ENCODE data around the gene CXCR5.
A peak's percentile ranks its signal among the peaks of the same experiment; 100 is the strongest.
"Not testable (repeated sequence)": the region's sequence is repeated elsewhere in the genome, so short reads cannot be mapped to it uniquely, and the experiment has no call there.

CXCR5 gene

GRCh38 chr11:118883368-118884071 lies at the start of gene CXCR5:
Gene CXCR5 (plus strand): TSS chr11:118883892. CDS start chr11:118883942, 50 bp downstream.
- peak; percentile 79 to 88 (median 81) for DNase-seq

DNA sequence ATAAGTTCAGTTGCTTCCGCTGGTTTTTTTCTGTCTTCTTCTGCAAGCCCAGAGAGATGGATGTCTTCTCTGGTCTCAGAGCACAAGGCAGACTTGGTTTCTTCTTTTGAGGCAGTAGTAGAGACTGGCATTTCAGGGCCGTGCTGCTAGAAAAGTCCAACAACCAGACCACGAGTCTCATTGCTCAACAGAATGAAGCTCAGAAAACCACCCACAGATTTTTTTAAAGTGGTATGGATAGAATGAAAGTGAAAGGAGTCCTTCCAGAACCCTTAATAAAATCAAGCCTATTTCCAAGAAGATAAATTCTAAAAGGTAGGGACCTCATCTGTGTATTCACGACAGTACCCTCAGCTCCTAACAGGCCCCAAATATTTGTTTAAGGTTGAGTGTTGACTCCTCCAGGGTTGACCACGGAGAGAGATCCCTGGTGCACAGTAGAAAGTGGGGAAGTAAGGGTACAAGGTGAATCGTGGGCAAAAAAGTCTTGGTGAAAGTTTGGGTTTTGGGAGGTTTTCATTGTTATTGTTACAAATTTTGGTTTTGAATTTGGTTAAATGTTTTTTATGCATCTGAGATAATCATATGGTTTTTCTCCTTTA lies 49.2 kb upstream of the CXCR5 start:
- DNase-seq: peak; percentile 80 to 91 (median 89)

- DNase-seq: peak in 2 of 3 donors; percentile 24 to 27
These were observed 45.8 kb upstream of the CXCR5 start for GRCh38 chr11:118837868-118838267.

- DNase-seq: peak; percentile 74 to 87 (median 83)
These were observed 44.7 kb upstream of the CXCR5 start for GRCh38 chr11:118838905-118839553.

DNA sequence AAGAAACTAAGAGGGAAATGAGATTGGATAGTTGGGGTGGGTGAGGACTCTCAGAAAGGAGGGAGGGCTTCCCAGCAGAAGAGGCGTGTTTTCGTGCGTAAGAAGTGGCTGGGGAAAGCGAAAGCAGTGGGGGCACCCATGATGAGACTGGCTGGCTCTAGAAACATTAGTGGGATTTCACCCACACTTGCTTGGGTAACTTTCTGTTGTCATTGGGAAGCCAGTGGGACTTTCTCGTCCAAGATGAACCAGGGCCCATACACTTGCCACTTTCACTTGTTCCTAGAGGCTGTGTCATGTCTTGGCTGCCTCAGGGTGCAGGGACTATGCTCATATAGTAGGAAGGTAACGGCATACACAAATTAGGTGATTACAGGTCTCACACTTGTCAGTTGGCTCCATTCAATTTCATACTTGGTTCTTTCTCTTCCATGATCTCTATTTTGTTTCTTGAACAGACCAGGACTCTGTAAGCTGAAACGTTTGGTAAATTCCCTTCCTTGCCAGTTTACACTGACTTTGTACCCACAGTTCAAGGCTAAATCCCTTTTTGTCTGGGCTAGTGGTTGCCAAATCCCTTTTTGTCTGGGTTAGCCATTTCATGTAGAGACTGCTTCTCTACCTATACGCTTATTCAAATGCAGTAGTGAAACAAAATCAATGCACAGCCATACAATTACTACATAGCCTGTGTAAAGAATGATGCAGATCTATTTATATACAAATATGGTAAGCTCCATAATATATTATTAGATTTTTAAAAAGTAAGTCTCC lies 42.0 kb upstream of the CXCR5 start:
- DNase-seq: peak; percentile 70 to 92 (median 83)

GRCh38 chr11:118842369-118842768 lies 41.3 kb upstream of the CXCR5 start:
- no peak for DNase-seq

- not testable (repeated sequence) for DNase-seq
These were observed 40.8 kb upstream of the CXCR5 start for GRCh38 chr11:118842843-118843242.

DNA sequence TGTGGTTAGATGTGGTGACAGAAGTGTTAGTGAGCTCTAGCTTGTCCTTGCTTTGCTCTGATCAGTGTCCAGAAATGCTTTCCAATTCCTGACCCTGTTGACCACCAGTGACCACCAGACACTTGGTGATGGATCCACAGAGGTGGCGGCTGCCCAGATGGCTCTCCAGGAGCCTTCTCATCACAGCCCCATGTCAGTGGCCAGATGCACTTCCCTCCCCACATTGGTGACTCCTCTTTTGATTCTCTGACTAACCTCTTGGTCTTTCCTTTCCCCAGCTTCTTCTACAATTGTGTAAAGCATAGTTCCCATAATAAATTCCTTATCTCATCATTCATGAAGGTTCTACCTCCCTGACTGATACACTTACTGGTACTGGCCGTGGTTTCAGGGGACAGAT lies 40.1 kb upstream of the CXCR5 start:
- DNase-seq: peak; percentile 40 to 69 (median 53)

DNA sequence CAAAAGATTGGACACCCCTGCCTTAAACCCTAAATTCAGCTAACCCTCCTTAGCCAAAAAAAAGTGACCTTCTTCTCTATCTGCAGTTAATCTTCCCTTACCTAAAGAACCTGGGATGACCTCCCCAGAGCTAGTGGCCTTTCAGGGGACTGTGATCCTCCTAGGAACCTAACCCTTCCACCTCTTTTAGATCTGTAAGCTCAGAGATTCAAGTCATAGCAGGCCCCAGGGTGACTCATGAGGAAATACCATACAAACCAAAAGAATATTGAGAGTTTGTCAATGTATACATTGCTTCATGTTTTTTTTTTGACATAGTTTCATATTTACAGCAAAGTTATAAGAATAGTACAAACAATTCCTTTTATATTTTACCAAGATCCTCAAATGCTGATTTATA lies 38.3 kb upstream of the CXCR5 start:
- DNase-seq: peak; percentile 67 to 80 (median 76)

DNA sequence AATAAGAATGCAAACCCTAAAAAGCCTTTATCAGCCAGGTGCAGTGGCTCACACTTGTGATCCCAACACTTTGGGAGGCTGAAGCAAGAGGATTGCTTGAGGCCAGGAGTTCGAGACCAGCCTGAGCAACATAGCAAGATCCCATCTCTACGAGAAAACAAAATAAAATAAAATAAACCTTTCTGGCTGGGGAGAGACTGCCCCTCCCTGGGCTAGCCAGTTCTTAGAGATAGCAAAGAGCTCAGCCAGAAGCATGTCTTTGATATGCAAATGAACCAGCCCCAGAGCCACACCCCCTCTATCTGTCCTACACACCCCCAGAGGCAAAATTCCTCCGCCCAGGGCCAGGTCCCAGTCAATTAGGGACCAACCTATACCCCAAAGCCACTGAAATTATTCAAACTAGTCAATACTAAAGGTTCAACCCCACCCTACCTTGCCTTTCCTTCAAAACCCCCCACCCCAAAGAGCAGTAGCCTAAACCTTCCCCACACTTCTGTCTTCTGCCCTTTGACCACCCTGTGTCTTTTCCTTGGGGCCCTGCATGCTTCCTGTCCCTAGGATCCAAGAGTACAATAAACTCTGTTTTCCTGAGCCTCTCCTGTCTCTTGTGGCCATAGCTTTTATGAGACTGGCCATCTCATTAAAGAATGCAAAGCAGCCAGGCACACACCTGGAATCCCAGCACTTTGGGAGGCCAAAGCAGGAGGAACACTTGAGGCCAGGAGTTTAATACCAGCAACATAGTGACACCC lies 37.3 kb upstream of the CXCR5 start:
- DNase-seq: no peak

DNA sequence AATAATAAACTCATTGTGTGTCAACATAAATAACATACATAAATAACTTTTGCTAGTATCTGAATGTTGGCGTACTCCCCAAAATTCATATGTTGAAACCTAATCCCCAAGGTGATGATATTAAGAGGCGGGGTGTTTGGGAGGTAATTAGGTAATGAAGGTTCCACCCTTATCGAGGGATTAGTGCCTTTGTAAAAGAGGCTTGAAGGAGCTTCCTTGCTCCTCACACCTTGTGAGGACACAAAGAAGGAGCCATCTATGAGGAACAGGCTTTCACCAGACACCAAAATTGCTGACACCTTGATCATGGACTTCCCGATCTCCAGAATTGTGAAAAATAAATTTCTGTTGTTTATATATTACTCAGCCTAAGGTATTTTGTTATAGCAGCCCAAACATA lies 33.9 kb upstream of the CXCR5 start:
- no peak for DNase-seq

DNA sequence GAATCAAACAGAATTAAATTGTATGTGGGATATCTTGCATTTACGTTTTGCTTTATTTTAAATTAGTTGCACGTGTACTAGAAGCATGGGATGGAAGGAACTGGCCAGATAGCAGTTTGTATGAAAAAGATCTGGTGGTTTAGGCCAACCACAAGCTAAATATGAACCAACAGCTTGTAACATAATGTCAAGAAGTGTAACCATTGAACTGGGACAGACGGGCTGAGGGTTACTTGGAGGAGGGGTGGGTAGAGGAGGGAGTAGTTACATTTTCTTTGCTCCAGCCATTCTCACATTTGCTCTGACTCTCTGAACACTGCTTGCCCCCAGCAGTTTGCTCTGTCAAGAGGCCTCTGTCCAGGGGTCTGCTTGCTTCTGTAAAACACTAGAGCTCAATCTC lies 31.7 kb upstream of the CXCR5 start:
- DNase-seq: no peak

GRCh38 chr11:118853678-118854077 lies 30.0 kb upstream of the CXCR5 start:
- DNase-seq: no peak

GRCh38 chr11:118856314-118856713 lies 27.4 kb upstream of the CXCR5 start:
- DNase-seq: peak; percentile 52 to 71 (median 71)

- DNase-seq: no peak
These were observed 26.3 kb upstream of the CXCR5 start for GRCh38 chr11:118857385-118857784.

GRCh38 chr11:118859973-118860372 lies 23.7 kb upstream of the CXCR5 start:
- peak in 1 of 3 donors; percentile 44 for DNase-seq

- DNase-seq: peak in 1 of 3 donors; percentile 9
These were observed 15.0 kb upstream of the CXCR5 start for GRCh38 chr11:118868659-118869058.

DNA sequence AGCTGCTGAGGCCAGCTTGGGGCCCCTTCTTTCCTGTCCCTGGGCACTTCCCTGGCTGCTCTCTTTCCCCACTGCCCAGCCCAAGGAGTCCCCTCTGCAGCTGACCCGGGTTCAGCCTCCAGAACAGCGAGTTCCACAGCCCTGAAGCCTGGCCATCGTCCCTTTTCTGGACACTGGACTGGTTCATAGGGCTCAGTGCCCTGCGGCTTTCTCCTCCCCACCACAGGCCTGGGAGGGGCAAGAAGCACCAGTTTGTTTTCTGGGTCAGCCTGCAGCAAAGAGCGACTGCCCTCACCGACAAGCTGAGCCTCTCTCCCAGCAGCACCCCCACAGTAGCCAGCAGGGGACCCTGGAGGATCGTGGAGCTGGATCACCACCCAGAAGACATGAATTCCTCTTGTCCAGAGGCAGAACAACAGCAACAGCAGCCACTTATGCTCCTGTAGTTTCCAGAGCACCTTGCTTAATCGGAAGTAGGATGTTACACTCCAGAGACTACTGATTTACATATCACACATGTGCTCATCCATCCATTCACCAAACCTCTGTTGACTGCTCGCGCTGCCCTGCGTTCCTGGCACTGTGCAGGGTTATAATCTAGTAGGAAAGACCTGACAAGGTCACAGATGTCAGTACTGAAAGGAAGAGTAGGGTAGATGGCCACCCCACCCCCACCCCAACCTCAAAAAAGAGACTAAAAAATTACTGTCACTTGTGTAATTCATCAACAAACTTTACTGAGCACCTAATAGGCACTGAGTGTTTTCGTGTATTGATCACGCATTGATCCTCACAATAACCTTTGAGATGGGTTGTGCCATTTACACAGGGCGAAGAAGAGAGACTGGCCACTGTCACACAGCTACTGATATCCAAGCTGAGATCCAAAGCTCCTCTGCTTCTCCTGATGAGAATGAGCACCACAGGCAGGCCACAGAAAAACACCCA lies 13.0 kb upstream of the CXCR5 start:
- peak; percentile 37 to 49 (median 49) for DNase-seq

- no peak for DNase-seq
These were observed 11.3 kb upstream of the CXCR5 start for GRCh38 chr11:118872403-118872821.

GRCh38 chr11:118873804-118874203 lies 9.9 kb upstream of the CXCR5 start:
- no peak for DNase-seq

- DNase-seq: no peak
These were observed 7.4 kb upstream of the CXCR5 start for GRCh38 chr11:118876286-118876685.

Measured in suppressor macrophage treated with lipopolysaccharide for 1 hour (primary cell).